Esophagus muscularis mucosa (tissue), 4 donors: ENCODE results near the gene CCDC126. TPM values are rescaled to one million over a fixed set of nuclear protein-coding genes. Genes with fewer than 3 reads are reported as not detected.
"Not testable (repeated sequence)": the region's sequence is repeated elsewhere in the genome, so short reads cannot be mapped to it uniquely, and the experiment has no call there.

Source experiments
- DNase-seq: peaks from one replicate; pipeline ENCODE4 v3.0.0-alpha.2; 2017; ENCODE audit errors: extremely low spot score
- H3K27ac ChIP-seq, 4 donors: fragments of 200-600 bp; sonication (generic); replicated peaks in 1 of 4; 1 replicate in 3 of 4; 2 replicates in 1 of 4; pipeline ENCODE4 v1.5.1; 2016 to 2019; ENCODE audit warnings: mild to moderate bottlenecking in 1 of 4
- H3K27me3 ChIP-seq, 4 donors: fragments of 200-600 bp; sonication (generic); one replicate each; pipeline versions ENCODE4 v1.5.1 to v1.6.0; 2016 to 2019
- H3K36me3 ChIP-seq, 4 donors: fragments of 200-600 bp; sonication (generic); one replicate each; pipeline ENCODE4 v1.5.1; 2016 to 2019
- H3K4me1 ChIP-seq, 4 donors: fragments of 200-600 bp; sonication (generic); one replicate each; pipeline ENCODE4 v1.5.1; 2016 to 2019
- H3K4me3 ChIP-seq, 4 donors: fragments of 200-600 bp; sonication (generic); 1 replicate in 2 of 4; 2 replicates in 2 of 4; pipeline ENCODE4 v1.5.1; 2016 to 2019; ENCODE audit warnings: mild to moderate bottlenecking in 4 of 4, moderate library complexity in 1 of 4
- H3K9me3 ChIP-seq, 4 donors: fragments of 200-600 bp; sonication (generic); 1 replicate in 3 of 4; 2 replicates in 1 of 4; pipeline ENCODE4 v1.5.1; 2016 to 2019
- CTCF ChIP-seq, 3 experiments: fragments of 200-600 bp in 2 of 3; fragments of 450-650 bp in 1 of 3; sonication (generic) in 2 of 3; IDR thresholded peaks; one replicate each; pipeline ENCODE4 v1.5.1; 2017 to 2019; ENCODE audit warnings: antibody characterized with exemption in 3 of 3, mild to moderate bottlenecking in 2 of 3, moderate library complexity in 1 of 3
- EP300 ChIP-seq: sonication (generic); formaldehyde crosslinking; IDR thresholded peaks from one replicate; pipeline ENCODE4 v1.6.1; 2017; ENCODE audit warnings: antibody characterized with exemption
- POLR2A ChIP-seq: fragments of 450-650 bp; IDR thresholded peaks from one replicate; pipeline ENCODE4 v1.6.1; 2017; ENCODE audit warnings: antibody characterized with exemption, moderate library complexity, mild to moderate bottlenecking, low read depth
- POLR2AphosphoS5 ChIP-seq, 2 donors: sonication (generic); formaldehyde crosslinking; IDR thresholded peaks; one replicate each; pipeline ENCODE4 v1.6.1; 2017; ENCODE audit warnings: antibody characterized with exemption in 2 of 2
- WGBS: methylation state at CpG from one replicate; pipeline ENCODE4 v1.1.5; 2018; 5-methylcytosine and 5-hydroxymethylcytosine counted together
- intact Hi-C: fragments of 100-400 bp; cut with DNase I; formaldehyde crosslinking; loops from one replicate; pipeline ENCODE4 v1.15.1; 2023
- total RNA-seq, 4 donors: library from RNA; depleted of rRNA; stranded (reverse); fragments of >200 nt; gene quantifications; one replicate each; pipeline versions ENCODE4 v1.1.0 to v1.2.1, GENCODE V29; 2016

CCDC126 gene
- total RNA-seq, 4 donors from 2014 or later, result 14.6 to 21.2 (median 16.4) TPM

- H3K4me1 ChIP-seq, result peaks cover 7 to 21% (median 16%) of the 10 kb centered on the region in 4 donors
- H3K27me3 ChIP-seq, result no peaks in the 10 kb centered on the region
- H3K27ac ChIP-seq, result peak within 1 kb of the TSS; percentile 88 to 95 (median 91)
- no peaks in the 10 kb centered on the region for H3K36me3 ChIP-seq
- intact Hi-C loops, result loop anchor here (2.0 kb wide), 1 partner anchor 83 kb away; the partner anchor contains the start of gene CCDC126
- H3K4me3 ChIP-seq, result peak within 1 kb of the TSS; percentile 70 to 94 (median 88)
- peak; percentile 93 for DNase-seq
- under 1% methylated on average over 26 of the region's 53 CpGs for WGBS
- no peaks in the 10 kb centered on the region for H3K9me3 ChIP-seq
- TF ChIP-seq EP300, result no peak
- TF ChIP-seq POLR2AphosphoS5 (IDR thresholded peaks at IDR 0.05), result peak; percentile 56 to 72
- peak; percentile 18 for TF ChIP-seq POLR2A
- peak; percentile 50 to 89 (median 65) for TF ChIP-seq CTCF (IDR thresholded peaks at IDR 0.05)
Measured at GRCh38 chr7:23679898-23680413, 82.8 kb downstream of the CCDC126 start, which contains the start of gene FAM221A. Gene FAM221A (plus strand): TSS chr7:23680199. CDS start chr7:23680219, 20 bp downstream.

- 10% methylated on average over 8 of the region's 42 CpGs for WGBS
- DNase-seq, result no peak
- intact Hi-C loops, result loop anchor here (2.0 kb wide), 1 partner anchor 84 kb away; the partner anchor contains the start of gene CCDC126
- TF ChIP-seq EP300 (no peak), CTCF (IDR thresholded peaks at IDR 0.05) (no peak), POLR2A (no peak), POLR2AphosphoS5 (IDR thresholded peaks at IDR 0.05) (peak; percentile 6 to 55)
- peak overlapping the region; percentile 70 to 94 (median 88) for H3K4me3 ChIP-seq
- H3K36me3 ChIP-seq, result no peaks in the 10 kb centered on the region
- H3K4me1 ChIP-seq, result peaks cover 7 to 27% (median 23%) of the 10 kb centered on the region in 4 donors
- peak overlapping the region; percentile 88 to 95 (median 91) for H3K27ac ChIP-seq
- no peaks in the 10 kb centered on the region for H3K9me3 ChIP-seq
- H3K27me3 ChIP-seq, result no peaks in the 10 kb centered on the region
Measured at GRCh38 chr7:23680414-23681405, 83.5 kb downstream of the CCDC126 start.

GRCh38 chr7:23684041-23684440 lies 86.9 kb downstream of the CCDC126 start:
- H3K4me3 ChIP-seq, intact Hi-C loops, H3K27ac ChIP-seq, H3K27me3 ChIP-seq, DNase-seq, H3K9me3 ChIP-seq: not testable (repeated sequence)
- Histone ChIP-seq H3K4me1 (peaks cover 7 to 28% (median 25%) of the 10 kb centered on the region in 4 donors), H3K36me3 (peaks cover 0 to 14% (median 2%) of the 10 kb centered on the region in 4 donors)
- WGBS, result 80% methylated on average over 6 of the region's 6 CpGs

GRCh38 chr7:23685731-23686130 lies 88.5 kb downstream of the CCDC126 start:
- intact Hi-C loops, result no loop called here
- whole genome bisulfite sequencing, result 36% methylated on average over 3 of the region's 3 CpGs
- peak overlapping the region in 1 of 4 donors; percentile 13 for H3K27ac ChIP-seq

More at GRCh38 chr7:23685731-23686130, 88.5 kb downstream of the CCDC126 start:
- no peak for DNase-seq
- Histone ChIP-seq H3K4me3 (no peak overlapping the region), H3K9me3 (no peaks in the 10 kb centered on the region), H3K4me1 (peaks cover 7 to 22% (median 21%) of the 10 kb centered on the region in 4 donors), H3K36me3 (peaks cover 0 to 31% (median 9%) of the 10 kb centered on the region in 4 donors), H3K27me3 (no peaks in the 10 kb centered on the region)
- no peak for TF ChIP-seq POLR2AphosphoS5 (IDR thresholded peaks at IDR 0.05)
- TF ChIP-seq POLR2A, result no peak
- TF ChIP-seq EP300, result no peak
- no peak for TF ChIP-seq CTCF (IDR thresholded peaks at IDR 0.05)
